A673 (cell line): Measurements from ENCODE around the gene PTRH2.

ENCODE experiments used
- CTCF ChIP-seq: fragments of 300-800, 200-600 bp; sonication (generic); conservative IDR thresholded peaks from 2 replicates; pipeline ENCODE4 v1.5.1; 2017; ENCODE audit warnings: low read depth, mild to moderate bottlenecking, antibody characterized with exemption, low read length, moderate library complexity, mixed read lengths
- EZH2 ChIP-seq: fragments of 200-600 bp; sonication (generic); IDR thresholded peaks from 2 replicates; pipeline ENCODE4 v1.6.1; 2017; ENCODE audit warnings: borderline replicate concordance, low read depth, mild to moderate bottlenecking, mixed read lengths, antibody characterized with exemption, low read length; ENCODE audit not compliant: poor library complexity, severe bottlenecking

GRCh38 chr17:59723041-59723440 lies 15.8 kb upstream of the PTRH2 start:
- no peak for TF ChIP-seq CTCF
- TF ChIP-seq EZH2: no peak
